Activated CD4-positive, alpha-beta T cell treated with anti-CD3 and anti-CD28 coated beads, Interleukin-2, amount 50 U/mL, for 16 hours (primary cell): ENCODE results near the gene NUP62.

ENCODE experiments used
- DNase-seq: peaks from one replicate; pipeline ENCODE4 v3.0.0-alpha.2; 2020

NUP62 gene

GRCh38 chr19:49862391-49863253, 66.7 kb downstream of the NUP62 start:
- DNase-seq: no peak

DNA sequence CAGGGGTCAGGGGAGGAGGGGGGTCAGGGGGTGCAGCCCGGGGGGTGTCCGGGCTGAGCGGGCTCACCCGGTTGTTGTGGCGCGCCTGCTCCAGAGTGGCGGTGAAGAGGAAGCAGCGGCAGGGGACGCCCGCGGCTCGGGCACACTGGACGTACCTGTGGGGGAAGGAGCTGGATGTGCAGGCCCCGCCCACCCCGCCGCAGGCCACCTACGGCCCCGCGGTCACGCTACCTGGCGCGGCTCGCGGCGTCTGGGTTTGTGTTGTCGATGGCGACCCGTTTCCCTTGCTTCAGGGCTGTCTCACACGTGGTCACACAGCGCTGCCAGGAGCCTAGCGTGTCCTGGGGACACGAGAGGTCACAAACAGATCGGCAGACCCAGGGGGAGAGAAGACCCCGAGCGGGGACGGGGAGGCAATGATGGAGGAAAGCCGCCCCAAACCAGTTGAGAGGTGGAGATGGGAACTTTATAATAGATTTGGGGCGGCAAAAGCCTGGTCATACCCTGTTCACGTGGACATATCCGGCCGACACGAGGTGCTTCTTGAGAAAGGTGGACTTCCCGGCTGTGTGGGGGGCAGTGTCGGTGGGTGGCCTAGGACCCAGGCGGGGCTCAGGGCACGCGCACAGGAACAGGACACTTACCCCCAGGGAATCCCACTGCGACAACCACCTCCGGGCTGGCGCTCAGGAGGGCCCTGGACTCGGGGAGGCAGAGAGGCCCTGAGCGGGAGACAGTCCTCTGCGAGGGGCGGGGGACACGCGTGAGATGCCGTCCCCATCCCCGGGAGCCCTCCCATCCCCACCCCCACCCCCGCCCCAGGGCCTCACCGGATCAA, 67.5 kb downstream of the NUP62 start:
- DNase-seq: no peak

DNA sequence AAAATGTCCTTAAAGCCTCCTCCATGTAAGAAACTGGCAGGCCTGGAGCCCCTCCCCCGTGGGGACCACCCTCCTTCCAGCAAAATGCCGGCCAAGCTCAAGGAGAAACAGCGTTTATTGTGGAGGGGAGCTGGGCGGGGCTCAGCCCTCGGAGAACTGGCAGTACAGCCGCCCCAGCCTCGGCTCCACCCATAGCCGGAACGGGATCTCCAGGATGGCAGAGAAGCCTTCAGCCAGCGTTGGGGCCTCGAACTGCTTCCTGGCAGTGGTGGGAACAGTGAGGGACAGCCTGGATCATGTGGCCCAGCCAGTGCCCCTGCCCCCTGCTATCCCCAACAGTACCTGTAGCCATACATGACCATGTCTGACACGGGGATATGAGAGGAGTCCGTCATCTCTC, 68.2 kb downstream of the NUP62 start:
- no peak for DNase-seq

- DNase-seq: no peak
Measured at GRCh38 chr19:49860336-49861102, 68.8 kb downstream of the NUP62 start.

DNA sequence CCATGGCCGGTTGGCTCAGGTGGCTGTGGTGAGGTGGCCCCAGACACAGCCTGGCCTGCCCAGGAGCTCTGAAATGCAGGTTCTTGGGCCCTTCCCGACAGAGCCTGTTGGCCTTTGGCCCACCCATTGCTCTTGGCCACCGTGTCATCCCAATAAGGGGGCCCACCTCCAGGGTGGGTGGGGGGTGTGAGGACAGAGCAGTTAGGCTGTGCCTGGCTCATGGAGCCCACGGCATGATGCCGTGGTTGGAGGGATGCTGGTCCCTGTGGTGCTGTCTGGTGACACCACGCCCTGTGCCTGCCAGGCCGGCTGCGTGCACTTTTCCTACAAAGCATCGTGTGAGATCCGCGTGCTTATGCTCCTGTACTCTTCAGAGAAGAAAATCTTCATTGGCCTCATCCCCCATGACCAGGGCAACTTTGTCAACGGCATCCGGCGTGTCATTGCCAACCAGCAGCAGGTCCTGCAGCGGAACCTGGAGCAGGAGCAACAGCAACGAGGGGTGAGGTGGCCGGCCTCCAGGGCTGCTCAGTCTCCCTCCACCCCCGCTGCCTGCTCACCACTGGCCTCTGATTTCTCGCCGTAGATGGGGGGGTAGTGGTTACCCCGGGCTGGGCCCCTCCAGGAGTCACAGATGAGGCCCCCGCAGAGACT, 69.5 kb downstream of the NUP62 start:
- no peak for DNase-seq

GRCh38 chr19:49858088-49858985, 71.0 kb downstream of the NUP62 start:
- DNase-seq: no peak

- no peak for DNase-seq
Measured at GRCh38 chr19:49857838-49858087, 71.5 kb downstream of the NUP62 start.

DNA sequence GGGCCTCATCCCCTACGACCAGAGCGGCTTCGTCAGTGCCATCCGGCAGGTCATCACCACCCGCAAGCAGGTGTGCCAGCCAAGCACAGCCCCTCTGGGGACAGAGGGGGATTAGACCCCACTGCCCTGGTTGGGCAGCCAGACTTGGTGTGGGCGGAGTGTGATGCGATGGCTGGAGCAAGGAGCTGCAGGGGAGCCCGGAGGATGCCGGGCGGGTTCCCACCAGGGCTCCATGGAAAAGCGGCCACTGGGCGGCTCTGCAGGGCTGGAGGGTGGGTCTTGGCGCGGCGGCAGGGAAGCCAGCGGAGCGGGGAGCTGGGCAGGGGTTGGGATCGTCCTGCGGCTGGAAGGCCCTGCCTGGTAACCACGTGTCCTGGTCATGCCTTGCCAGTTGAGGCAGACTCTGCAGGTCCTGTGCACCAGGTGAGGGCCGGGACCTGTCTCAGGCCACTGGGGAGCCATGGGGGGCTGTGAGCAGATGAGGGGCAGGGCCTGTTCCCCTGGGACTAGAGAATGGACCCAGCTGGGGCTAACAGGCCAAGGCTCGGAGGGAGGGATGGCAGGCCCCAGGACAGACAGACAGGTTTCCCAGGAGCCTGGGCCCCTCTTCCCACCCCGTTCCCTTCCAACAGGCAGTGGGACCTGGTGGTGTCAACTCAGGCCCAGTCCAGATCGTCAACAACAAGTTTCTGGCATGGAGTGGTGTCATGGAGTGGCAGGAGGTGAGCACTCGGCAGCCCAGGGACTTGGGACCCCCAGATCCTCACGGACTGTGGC, 72.1 kb downstream of the NUP62 start:
- DNase-seq: no peak
